Osteoblast (primary cell): ENCODE data around the gene FGF14. TPM values are rescaled to one million over a fixed set of nuclear protein-coding genes. Genes with fewer than 3 reads are reported as not detected.

Experiments used
- DNase-seq: peaks from one replicate; pipeline ENCODE4 v3.0.0; 2011; ENCODE audit warnings: low spot score, mixed read lengths; ENCODE audit not compliant: insufficient read length; ENCODE audit errors: missing footprints
- H2AFZ ChIP-seq: 2 replicates; pipeline ENCODE4 v1.6.0; 2011; ENCODE audit warnings: mild to moderate bottlenecking, low read length
- H3K27ac ChIP-seq: 2 replicates; pipeline ENCODE4 v1.5.1; 2011; ENCODE audit warnings: mild to moderate bottlenecking, low read depth, low read length, moderate library complexity
- H3K27me3 ChIP-seq: 2 replicates; pipeline ENCODE4 v1.6.0; 2012; ENCODE audit warnings: mild to moderate bottlenecking, control low read depth, inconsistent platforms, low read length, moderate library complexity; ENCODE audit not compliant: insufficient read depth
- H3K36me3 ChIP-seq: 2 replicates; pipeline ENCODE4 v1.5.1; 2011; ENCODE audit warnings: mild to moderate bottlenecking, low read length, control low read depth, moderate library complexity; ENCODE audit not compliant: insufficient read depth
- H3K4me1 ChIP-seq: 2 replicates; pipeline ENCODE4 v1.5.1; 2011; ENCODE audit warnings: mild to moderate bottlenecking, low read length, control low read depth, moderate library complexity; ENCODE audit not compliant: insufficient read depth
- H3K4me2 ChIP-seq: 2 replicates; pipeline ENCODE4 v1.6.0; 2011; ENCODE audit warnings: mild to moderate bottlenecking, low read length; ENCODE audit not compliant: insufficient read depth
- H3K4me3 ChIP-seq: fragments of 200-600 bp; sonication (generic); 3 replicates; pipeline ENCODE4 v1.5.1; 2012; ENCODE audit warnings: mild to moderate bottlenecking, low read length, inconsistent platforms; ENCODE audit not compliant: insufficient read depth
- H3K79me2 ChIP-seq: 2 replicates; pipeline ENCODE4 v1.6.0; 2012; ENCODE audit warnings: mild to moderate bottlenecking, low read length, control low read depth, inconsistent platforms; ENCODE audit not compliant: insufficient read depth
- H3K9me3 ChIP-seq: 2 replicates; pipeline ENCODE4 v1.5.1; 2011; ENCODE audit warnings: low read depth, low read length, control low read depth
- H4K20me1 ChIP-seq: 2 replicates; pipeline ENCODE4 v1.6.0; 2012; ENCODE audit warnings: mild to moderate bottlenecking, low read length, control low read depth; ENCODE audit not compliant: insufficient read depth
- total RNA-seq: library from RNA; depleted of rRNA; stranded (reverse); fragments of >200 nt; gene quantifications from 2 replicates; pipeline ENCODE4 v1.2.3, GENCODE V29; 2012
- TF ChIP-seq, protein P1 (sequence below): IDR thresholded peaks from 2 replicates; pipeline ENCODE4 v1.5.1; 2011; ENCODE audit warnings: mild to moderate bottlenecking, low read depth, low read length, moderate library complexity; ENCODE audit errors: extremely low read depth

The FGF14 gene
- total RNA-seq, 1 donor: under 0.01 TPM

DNA sequence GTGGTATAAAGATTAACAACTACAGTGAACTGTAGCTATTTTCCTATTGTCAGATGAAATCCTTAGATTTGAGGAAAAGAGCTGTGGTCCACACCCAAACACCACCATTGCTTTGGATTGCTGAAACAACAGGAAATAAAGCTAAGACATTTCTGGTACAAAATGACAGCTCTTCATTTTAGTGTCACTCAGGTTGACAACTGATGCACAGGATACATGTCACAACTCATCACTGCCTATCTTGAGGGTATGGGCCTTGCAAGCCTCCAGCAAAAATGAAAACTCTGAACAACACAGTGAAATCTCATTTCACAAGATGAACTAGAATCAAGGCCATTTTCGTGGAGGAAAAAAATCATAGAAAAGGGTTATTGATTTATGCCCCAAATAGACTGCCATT lies 609.7 kb downstream of the FGF14 start:
- H3K27ac ChIP-seq: no peak overlapping the region
- H3K9me3 ChIP-seq: no peaks in the 10 kb centered on the region
- H2AFZ ChIP-seq: no peak overlapping the region
- H3K4me3 ChIP-seq: no peak overlapping the region
- no peaks in the 10 kb centered on the region for H4K20me1 ChIP-seq
- H3K79me2 ChIP-seq: no peaks in the 10 kb centered on the region
- no peaks in the 10 kb centered on the region for H3K27me3 ChIP-seq
- no peak for DNase-seq
- H3K4me2 ChIP-seq: no peak overlapping the region
- H3K36me3 ChIP-seq: no peaks in the 10 kb centered on the region
- TF ChIP-seq, protein P1, sequence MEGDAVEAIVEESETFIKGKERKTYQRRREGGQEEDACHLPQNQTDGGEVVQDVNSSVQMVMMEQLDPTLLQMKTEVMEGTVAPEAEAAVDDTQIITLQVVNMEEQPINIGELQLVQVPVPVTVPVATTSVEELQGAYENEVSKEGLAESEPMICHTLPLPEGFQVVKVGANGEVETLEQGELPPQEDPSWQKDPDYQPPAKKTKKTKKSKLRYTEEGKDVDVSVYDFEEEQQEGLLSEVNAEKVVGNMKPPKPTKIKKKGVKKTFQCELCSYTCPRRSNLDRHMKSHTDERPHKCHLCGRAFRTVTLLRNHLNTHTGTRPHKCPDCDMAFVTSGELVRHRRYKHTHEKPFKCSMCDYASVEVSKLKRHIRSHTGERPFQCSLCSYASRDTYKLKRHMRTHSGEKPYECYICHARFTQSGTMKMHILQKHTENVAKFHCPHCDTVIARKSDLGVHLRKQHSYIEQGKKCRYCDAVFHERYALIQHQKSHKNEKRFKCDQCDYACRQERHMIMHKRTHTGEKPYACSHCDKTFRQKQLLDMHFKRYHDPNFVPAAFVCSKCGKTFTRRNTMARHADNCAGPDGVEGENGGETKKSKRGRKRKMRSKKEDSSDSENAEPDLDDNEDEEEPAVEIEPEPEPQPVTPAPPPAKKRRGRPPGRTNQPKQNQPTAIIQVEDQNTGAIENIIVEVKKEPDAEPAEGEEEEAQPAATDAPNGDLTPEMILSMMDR: no peak
- H3K4me1 ChIP-seq: no peaks in the 10 kb centered on the region

DNA sequence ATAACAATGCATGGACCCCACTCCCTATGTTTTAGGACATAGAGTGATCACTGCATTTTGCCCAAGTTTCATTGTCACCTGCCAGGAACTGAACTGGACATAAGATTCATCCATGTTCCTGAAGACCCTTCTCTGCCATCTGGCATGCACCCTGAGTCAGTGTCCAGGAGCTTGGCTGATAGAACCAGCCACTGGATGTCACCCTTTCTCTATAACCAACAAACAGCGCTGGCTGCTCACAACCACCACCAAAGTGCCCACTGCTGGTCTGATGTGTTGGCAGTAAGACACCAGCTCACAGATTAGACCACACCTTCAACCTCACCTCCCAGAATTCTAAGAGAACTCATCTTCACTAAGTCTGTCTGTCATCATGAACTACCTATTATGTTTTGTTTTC lies 616.0 kb downstream of the FGF14 start:
- Histone ChIP-seq H3K79me2 (no peaks in the 10 kb centered on the region), H3K27me3 (no peaks in the 10 kb centered on the region), H3K27ac (no peak overlapping the region), H2AFZ (no peak overlapping the region), H3K9me3 (no peaks in the 10 kb centered on the region), H4K20me1 (no peaks in the 10 kb centered on the region), H3K4me3 (no peak overlapping the region), H3K36me3 (no peaks in the 10 kb centered on the region), H3K4me1 (no peaks in the 10 kb centered on the region), H3K4me2 (no peak overlapping the region)
- TF ChIP-seq, protein P1: peak; percentile 32
- no peak for DNase-seq

DNA sequence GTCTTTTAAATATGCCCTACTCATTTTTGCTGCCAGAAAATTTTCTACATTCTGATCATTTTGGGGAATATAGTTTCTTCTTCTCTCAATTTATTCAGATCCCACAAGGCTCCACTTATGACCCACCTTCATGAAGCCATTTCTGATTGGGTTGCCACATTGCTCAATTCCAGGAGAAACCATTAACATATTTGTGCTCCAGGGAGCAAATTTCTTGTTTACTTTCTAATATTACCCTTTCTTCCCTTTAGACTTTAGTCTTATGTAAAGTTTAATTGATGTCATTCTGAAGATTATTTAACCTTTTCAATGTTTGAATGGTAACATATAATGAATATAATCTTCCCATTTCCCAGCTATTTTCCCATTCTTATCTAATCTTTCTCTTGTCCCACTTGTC lies 617.5 kb downstream of the FGF14 start:
- no peaks in the 10 kb centered on the region for H3K79me2 ChIP-seq
- H3K4me2 ChIP-seq: no peak overlapping the region
- no peaks in the 10 kb centered on the region for H3K27me3 ChIP-seq
- H3K36me3 ChIP-seq: no peaks in the 10 kb centered on the region
- TF ChIP-seq, protein P1: no peak
- no peak for DNase-seq
- no peak overlapping the region for H3K4me3 ChIP-seq
- H4K20me1 ChIP-seq: no peaks in the 10 kb centered on the region
- H3K4me1 ChIP-seq: no peaks in the 10 kb centered on the region
- no peak overlapping the region for H2AFZ ChIP-seq
- H3K27ac ChIP-seq: no peak overlapping the region
- H3K9me3 ChIP-seq: no peaks in the 10 kb centered on the region

DNA sequence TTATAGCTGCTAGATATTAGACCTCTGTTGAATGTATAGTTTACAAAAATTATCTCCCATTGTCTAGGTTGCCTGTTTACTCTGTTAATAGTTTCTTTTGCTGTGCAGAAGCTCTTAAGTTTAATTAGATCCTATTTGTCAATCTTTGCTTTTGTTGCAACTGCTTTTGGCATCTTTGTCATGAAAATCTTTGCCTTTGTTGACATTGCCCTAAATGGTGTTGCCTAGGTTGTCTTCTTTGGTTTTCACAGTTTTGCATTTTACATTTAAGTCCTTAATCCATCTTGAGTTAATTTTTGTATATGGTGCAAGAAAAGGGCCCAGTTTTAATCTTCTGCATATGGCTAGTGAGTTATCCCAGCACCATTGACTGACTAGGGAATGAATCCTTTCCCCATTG lies 618.3 kb downstream of the FGF14 start:
- H3K36me3 ChIP-seq: no peaks in the 10 kb centered on the region
- H3K9me3 ChIP-seq: no peaks in the 10 kb centered on the region
- no peaks in the 10 kb centered on the region for H3K79me2 ChIP-seq
- no peaks in the 10 kb centered on the region for H4K20me1 ChIP-seq
- DNase-seq: no peak
- no peak overlapping the region for H2AFZ ChIP-seq
- TF ChIP-seq, protein P1: no peak
- H3K4me1 ChIP-seq: no peaks in the 10 kb centered on the region
- no peak overlapping the region for H3K27ac ChIP-seq
- H3K4me2 ChIP-seq: no peak overlapping the region
- H3K27me3 ChIP-seq: no peaks in the 10 kb centered on the region
- no peak overlapping the region for H3K4me3 ChIP-seq
